Left ventricle myocardium inferior (tissue), 1 donor: ENCODE measurements around the gene RGS19. TPM values are rescaled to one million over a fixed set of nuclear protein-coding genes. Genes with fewer than 3 reads are reported as not detected.

Experiments used
- DNase-seq: peaks from one replicate; pipeline ENCODE4 v3.0.0-alpha.2; 2020
- H3K27ac ChIP-seq: fragments of 200-600 bp; replicated peaks from 2 replicates; pipeline ENCODE4 v1.8.0; 2021
- H3K27me3 ChIP-seq: fragments of 200-600 bp; 2 replicates; pipeline ENCODE4 v1.8.0; 2021; ENCODE audit warnings: low read depth
- H3K36me3 ChIP-seq: fragments of 200-600 bp; 2 replicates; pipeline ENCODE4 v1.8.0; 2021
- H3K4me1 ChIP-seq: fragments of 200-600 bp; 2 replicates; pipeline ENCODE4 v1.8.0; 2021
- H3K4me3 ChIP-seq: fragments of 200-600 bp; 2 replicates; pipeline ENCODE4 v1.8.0; 2021; ENCODE audit warnings: mild to moderate bottlenecking, moderate library complexity
- H3K9me3 ChIP-seq: fragments of 200-600 bp; replicated peaks from 2 replicates; pipeline ENCODE4 v1.8.0; 2021
- CTCF ChIP-seq: fragments of 200-600 bp; IDR thresholded peaks from 2 replicates; pipeline ENCODE4 v1.8.0; 2021; ENCODE audit warnings: antibody characterized with exemption, mild to moderate bottlenecking, borderline replicate concordance
- intact Hi-C: fragments of 100-400 bp; cut with micrococcal nuclease; formaldehyde crosslinking; loops from one replicate; pipeline ENCODE4 v1.11.0; 2022
- total RNA-seq: library from RNA; stranded (reverse); fragmentation: NEBNext Ultra II Directional; extraction: Animal tissue kit (Norgen Biotek cat#: 25700); gene quantifications from one replicate; pipeline ENCODE4 v1.2.1, GENCODE V29; 2021
- donor health status: DM: no; HTN: yes; CAD: no; lungs with severe emphysema.

The RGS19 gene
- total RNA-seq, 1 donor from 2014 or later = 6.1 TPM

GRCh38 chr20:64056639-64056888 is 22.8 kb downstream of the RGS19 start:
- Histone ChIP-seq H3K27me3 (peaks cover 58% of the 10 kb centered on the region), H3K4me3 (peak overlapping the region; percentile 56), H3K9me3 (no peaks in the 10 kb centered on the region), H3K27ac (peak overlapping the region; percentile 94), H3K36me3 (no peaks in the 10 kb centered on the region), H3K4me1 (peaks cover 57% of the 10 kb centered on the region)
- no peak for DNase-seq
- no peak for TF ChIP-seq CTCF
- intact Hi-C loops = no loop called here

- peak; percentile 19 for TF ChIP-seq CTCF
- intact Hi-C loops = no loop called here
- Histone ChIP-seq H3K36me3 (no peaks in the 10 kb centered on the region), H3K9me3 (no peaks in the 10 kb centered on the region), H3K4me1 (peaks cover 59% of the 10 kb centered on the region), H3K4me3 (peak overlapping the region; percentile 56), H3K27me3 (peaks cover 63% of the 10 kb centered on the region), H3K27ac (peak overlapping the region; percentile 94)
- peak; percentile 75 for DNase-seq
Observed at GRCh38 chr20:64055893-64056638, 23.3 kb downstream of the RGS19 start.

- intact Hi-C loops = no loop called here
- Histone ChIP-seq H3K4me3 (peak overlapping the region; percentile 56), H3K9me3 (no peaks in the 10 kb centered on the region), H3K36me3 (no peaks in the 10 kb centered on the region), H3K4me1 (peaks cover 65% of the 10 kb centered on the region), H3K27me3 (peaks cover 69% of the 10 kb centered on the region), H3K27ac (peak overlapping the region; percentile 94)
- DNase-seq = no peak
- TF ChIP-seq CTCF = no peak
Observed at GRCh38 chr20:64055396-64055892, 23.9 kb downstream of the RGS19 start.

- intact Hi-C loops = no loop called here
- H3K4me3 ChIP-seq = peak overlapping the region; percentile 56
- no peaks in the 10 kb centered on the region for H3K36me3 ChIP-seq
- H3K4me1 ChIP-seq = peaks cover 74% of the 10 kb centered on the region
- peak overlapping the region; percentile 95 for H3K27ac ChIP-seq
- TF ChIP-seq CTCF = no peak
- H3K9me3 ChIP-seq = no peaks in the 10 kb centered on the region
- peaks cover 80% of the 10 kb centered on the region for H3K27me3 ChIP-seq
- peak; percentile 75 for DNase-seq
Observed at GRCh38 chr20:64053841-64054661, 25.3 kb downstream of the RGS19 start.

- Histone ChIP-seq H3K36me3 (peaks cover 5% of the 10 kb centered on the region), H3K27me3 (peaks cover 88% of the 10 kb centered on the region), H3K9me3 (no peaks in the 10 kb centered on the region), H3K27ac (peak overlapping the region; percentile 95), H3K4me3 (peak overlapping the region; percentile 44), H3K4me1 (peaks cover 77% of the 10 kb centered on the region)
- intact Hi-C loops = no loop called here
- TF ChIP-seq CTCF = no peak
- DNase-seq = no peak
Observed at GRCh38 chr20:64052987-64053840, 26.1 kb downstream of the RGS19 start.
